Measurements from ENCODE around the gene KRTAP19-3. TPM values are rescaled to one million over a fixed set of nuclear protein-coding genes. Genes with fewer than 3 reads are reported as not detected.

KRTAP19-3 gene
- total RNA-seq, 2 experiments from 2014 or later: not detected

GRCh38 chr21:30448514-30448913 lies 43.3 kb downstream of the KRTAP19-3 start:
- DNase-seq: no peak
- H3K27ac Mint-ChIP-seq: no peak overlapping the region
- no peaks in the 10 kb centered on the region for H3K27me3 Mint-ChIP-seq
- no peaks in the 10 kb centered on the region for H3K36me3 Mint-ChIP-seq
- no peaks in the 10 kb centered on the region for H3K9me3 Mint-ChIP-seq (ENCODE audit: low read depth)
- H3K4me1 Mint-ChIP-seq: peaks cover 1% of the 10 kb centered on the region
- H3K4me3 Mint-ChIP-seq: no peak overlapping the region
- CTCF ChIA-PET: no interaction called here
- ATAC-seq: no peak

- CTCF ChIA-PET: no interaction called here
- Mint-ChIP-seq H3K36me3 (no peaks in the 10 kb centered on the region), H3K4me1 (peaks cover 1% of the 10 kb centered on the region), H3K4me3 (no peak overlapping the region), H3K27ac (no peak overlapping the region), H3K9me3 (ENCODE audit: low read depth) (no peaks in the 10 kb centered on the region), H3K27me3 (no peaks in the 10 kb centered on the region)
- ATAC-seq: no peak
- DNase-seq: no peak
Measured at GRCh38 chr21:30447056-30447455, 44.8 kb downstream of the KRTAP19-3 start.

- no peak for ATAC-seq
Measured at GRCh38 chr21:30444204-30444603, 47.6 kb downstream of the KRTAP19-3 start.

GRCh38 chr21:30443226-30443625 lies 48.6 kb downstream of the KRTAP19-3 start:
- CTCF ChIA-PET: no interaction called here
- Mint-ChIP-seq H3K36me3 (no peaks in the 10 kb centered on the region), H3K4me1 (peaks cover 1% of the 10 kb centered on the region), H3K27ac (no peak overlapping the region), H3K27me3 (no peaks in the 10 kb centered on the region), H3K4me3 (no peak overlapping the region), H3K9me3 (ENCODE audit: low read depth) (peaks cover 3% of the 10 kb centered on the region)
- ATAC-seq (no peak), DNase-seq (no peak)

More at GRCh38 chr21:30444204-30444603, 47.6 kb downstream of the KRTAP19-3 start:
- Mint-ChIP-seq H3K27me3 (no peaks in the 10 kb centered on the region), H3K4me3 (no peak overlapping the region), H3K9me3 (ENCODE audit: low read depth) (peaks cover 3% of the 10 kb centered on the region), H3K27ac (no peak overlapping the region), H3K4me1 (peaks cover 1% of the 10 kb centered on the region), H3K36me3 (no peaks in the 10 kb centered on the region)
- CTCF ChIA-PET: no interaction called here
- no peak for DNase-seq

Other genes starting within 250 kb of the KRTAP19-3 start
- not detected for gene KRTAP24-1, start 209.1 kb downstream of the KRTAP19-3 start, total RNA-seq
- not detected for gene KRTAP25-1, start 202.5 kb downstream of the KRTAP19-3 start, total RNA-seq
- not detected for gene KRTAP26-1, start 171.7 kb downstream of the KRTAP19-3 start, total RNA-seq
- gene KRTAP27-1, start 154.3 kb downstream of the KRTAP19-3 start, total RNA-seq: not detected
- not detected for gene KRTAP23-1, start 143.4 kb downstream of the KRTAP19-3 start, total RNA-seq
- not detected for gene KRTAP13-2, start 119.7 kb downstream of the KRTAP19-3 start, total RNA-seq
- not detected for gene KRTAP13-1, start 96.0 kb downstream of the KRTAP19-3 start, total RNA-seq
- gene KRTAP13-3, start 66.1 kb downstream of the KRTAP19-3 start, total RNA-seq: not detected
- not detected for gene KRTAP13-4, start 61.8 kb downstream of the KRTAP19-3 start, total RNA-seq
- not detected for gene KRTAP15-1, start 51.7 kb downstream of the KRTAP19-3 start, total RNA-seq
- gene KRTAP19-1, start 11.6 kb downstream of the KRTAP19-3 start, total RNA-seq: not detected
- gene KRTAP19-2, start 4.6 kb downstream of the KRTAP19-3 start, total RNA-seq: not detected
- gene KRTAP19-4, start 5.2 kb upstream of the KRTAP19-3 start, total RNA-seq: not detected
- not detected for gene KRTAP19-5, start 10.1 kb upstream of the KRTAP19-3 start, total RNA-seq
- not detected for gene KRTAP19-6, start 49.9 kb upstream of the KRTAP19-3 start, total RNA-seq
- gene KRTAP19-7, start 69.3 kb upstream of the KRTAP19-3 start, total RNA-seq: not detected
- gene KRTAP22-2, start 98.4 kb upstream of the KRTAP19-3 start, total RNA-seq: not detected
- not detected for gene KRTAP6-3, start 100.4 kb upstream of the KRTAP19-3 start, total RNA-seq
- not detected for gene KRTAP6-2, start 106.9 kb upstream of the KRTAP19-3 start, total RNA-seq
- not detected for gene KRTAP22-1, start 109.1 kb upstream of the KRTAP19-3 start, total RNA-seq
- gene KRTAP6-1, start 121.9 kb upstream of the KRTAP19-3 start, total RNA-seq: not detected
- not detected for gene KRTAP20-1, start 124.4 kb upstream of the KRTAP19-3 start, total RNA-seq
- not detected for gene KRTAP20-4, start 128.6 kb upstream of the KRTAP19-3 start, total RNA-seq
- not detected for gene KRTAP20-2, start 143.2 kb upstream of the KRTAP19-3 start, total RNA-seq
- not detected for gene KRTAP20-3, start 150.9 kb upstream of the KRTAP19-3 start, total RNA-seq
- not detected for gene KRTAP21-3, start 226.8 kb upstream of the KRTAP19-3 start, total RNA-seq